Stimulated activated naive B cell treated with anti-CD40 and anti-IgM and Interleukin-4, amounts not matched to agents 10 μg/mL and 1 μg/mL and 100 μg/mL, for 72 hours (primary cell): ENCODE results near the gene WAC.

Source experiments
- ATAC-seq, 2 donors: fragments of 150-1000 bp; cut with Tn5 transposase; replicated peaks; 2 replicates each; pipeline ENCODE4 v1.10.0; 2021; ENCODE audit warnings: moderate library complexity in 1 of 2
- DNase-seq: peaks from one replicate; pipeline ENCODE4 v3.0.0; 2021
- H3K27ac Mint-ChIP-seq: one replicate; pipeline ENCODE4 v1.8.0; 2022; ENCODE audit warnings: mild to moderate bottlenecking, mixed read lengths
- H3K27me3 Mint-ChIP-seq, 2 donors: one replicate each; pipeline ENCODE4 v1.8.0; 2022; ENCODE audit warnings: mixed read lengths in 2 of 2
- H3K36me3 Mint-ChIP-seq, 2 donors: one replicate each; pipeline ENCODE4 v1.8.0; 2022; ENCODE audit warnings: mixed read lengths in 2 of 2, mild to moderate bottlenecking in 1 of 2
- H3K4me1 Mint-ChIP-seq, 2 donors: one replicate each; pipeline ENCODE4 v1.8.0; 2022; ENCODE audit warnings: mixed read lengths in 2 of 2, mild to moderate bottlenecking in 1 of 2
- H3K4me3 Mint-ChIP-seq, 2 donors: one replicate each; pipeline ENCODE4 v1.8.0; 2022; ENCODE audit warnings: mild to moderate bottlenecking in 2 of 2, mixed read lengths in 2 of 2, moderate library complexity in 1 of 2
- H3K9me3 Mint-ChIP-seq, 2 donors: one replicate each; pipeline ENCODE4 v1.8.0; 2022; ENCODE audit warnings: mixed read lengths in 2 of 2, mild to moderate bottlenecking in 1 of 2

WAC gene

GRCh38 chr10:28542728-28543127, 9.8 kb downstream of the WAC start:
- Mint-ChIP-seq H3K27me3 (no peaks in the 10 kb centered on the region), H3K36me3 (peaks cover 28 to 34% of the 10 kb centered on the region in 2 donors), H3K9me3 (no peaks in the 10 kb centered on the region), H3K4me3 (no peak overlapping the region), H3K27ac (peak overlapping the region; percentile 47), H3K4me1 (peaks cover 17 to 43% of the 10 kb centered on the region in 2 donors)
- DNase-seq (no peak), ATAC-seq (no peak)

DNA sequence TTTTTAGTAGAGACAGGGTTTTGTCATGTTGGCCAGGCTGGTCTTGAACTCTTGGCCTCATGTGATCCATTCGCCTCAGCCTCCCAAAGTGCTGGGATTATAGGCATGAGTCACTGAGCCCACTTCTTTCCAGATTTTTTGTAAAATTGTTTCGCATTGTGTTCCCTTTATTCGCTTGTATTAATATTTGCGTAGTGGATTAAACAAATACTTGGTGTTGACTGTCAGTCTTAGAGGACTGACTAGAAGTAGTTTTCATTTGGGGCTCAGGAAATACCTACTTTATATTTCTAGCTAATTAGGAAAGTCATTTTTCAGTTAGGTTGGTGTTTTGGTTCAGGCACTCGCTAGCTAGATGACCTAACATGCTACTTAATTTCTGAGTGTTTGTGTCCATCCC, 11.1 kb downstream of the WAC start:
- peaks cover 27 to 36% of the 10 kb centered on the region in 2 donors for H3K36me3 Mint-ChIP-seq

GRCh38 chr10:28545967-28546644, 13.2 kb downstream of the WAC start:
- no peaks in the 10 kb centered on the region for H3K27me3 Mint-ChIP-seq
- H3K9me3 Mint-ChIP-seq: no peaks in the 10 kb centered on the region
- peaks cover 30 to 63% of the 10 kb centered on the region in 2 donors for H3K4me1 Mint-ChIP-seq
- peak overlapping the region; percentile 52 for H3K27ac Mint-ChIP-seq
- no peak overlapping the region for H3K4me3 Mint-ChIP-seq
- ATAC-seq (peak; percentile 65 to 68), DNase-seq (no peak)
- H3K36me3 Mint-ChIP-seq: peaks cover 39 to 50% of the 10 kb centered on the region in 2 donors

More for the DNA sequence above, 11.1 kb downstream of the WAC start:
- Mint-ChIP-seq H3K4me3 (no peak overlapping the region), H3K27me3 (no peaks in the 10 kb centered on the region), H3K27ac (no peak overlapping the region), H3K9me3 (no peaks in the 10 kb centered on the region), H3K4me1 (peaks cover 19 to 48% of the 10 kb centered on the region in 2 donors)
- ATAC-seq (no peak), DNase-seq (no peak)

- Mint-ChIP-seq H3K9me3 (no peaks in the 10 kb centered on the region), H3K4me1 (peaks cover 33 to 64% of the 10 kb centered on the region in 2 donors), H3K27me3 (no peaks in the 10 kb centered on the region), H3K36me3 (peaks cover 43 to 56% of the 10 kb centered on the region in 2 donors), H3K4me3 (no peak overlapping the region), H3K27ac (no peak overlapping the region)
- no peak for ATAC-seq
- no peak for DNase-seq
These were observed 16.0 kb downstream of the WAC start for GRCh38 chr10:28548781-28549498.

DNA sequence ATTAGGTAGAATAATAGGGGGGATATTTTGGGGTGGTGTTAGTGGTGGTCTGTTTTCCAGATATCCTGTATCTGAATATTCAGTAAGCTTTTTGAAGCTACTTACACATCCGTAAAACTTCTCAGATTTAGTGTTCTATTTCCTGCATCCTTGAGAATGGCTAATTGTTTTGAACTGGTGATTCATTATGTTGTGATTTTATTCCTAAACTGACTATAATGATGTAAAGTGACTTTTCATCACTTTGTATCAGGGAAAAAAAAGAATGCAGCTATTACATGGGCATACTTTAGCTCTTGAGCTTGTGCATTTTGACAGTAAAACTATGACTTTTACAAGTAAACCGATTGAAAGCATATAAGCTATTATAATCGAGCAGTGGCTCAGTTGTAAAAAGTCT, 18.2 kb downstream of the WAC start:
- no peaks in the 10 kb centered on the region for H3K27me3 Mint-ChIP-seq
- no peak overlapping the region for H3K4me3 Mint-ChIP-seq
- no peak for DNase-seq
- no peak overlapping the region for H3K27ac Mint-ChIP-seq
- peaks cover 48 to 66% of the 10 kb centered on the region in 2 donors for H3K36me3 Mint-ChIP-seq
- H3K9me3 Mint-ChIP-seq: peaks cover 0 to 2% of the 10 kb centered on the region in 2 donors
- H3K4me1 Mint-ChIP-seq: peaks cover 40 to 65% of the 10 kb centered on the region in 2 donors
- no peak for ATAC-seq

- peaks cover 46 to 74% of the 10 kb centered on the region in 2 donors for H3K4me1 Mint-ChIP-seq
- H3K4me3 Mint-ChIP-seq: no peak overlapping the region
- H3K36me3 Mint-ChIP-seq: peaks cover 57 to 70% of the 10 kb centered on the region in 2 donors
- ATAC-seq: no peak
- no peak overlapping the region for H3K27ac Mint-ChIP-seq
- peaks cover 0 to 2% of the 10 kb centered on the region in 2 donors for H3K9me3 Mint-ChIP-seq
- H3K27me3 Mint-ChIP-seq: no peaks in the 10 kb centered on the region
- no peak for DNase-seq
These were observed 19.9 kb downstream of the WAC start for GRCh38 chr10:28552775-28553174.

- Mint-ChIP-seq H3K36me3 (peaks cover 55 to 64% of the 10 kb centered on the region in 2 donors), H3K4me1 (peaks cover 45 to 82% of the 10 kb centered on the region in 2 donors), H3K4me3 (no peak overlapping the region), H3K9me3 (peaks cover 0 to 2% of the 10 kb centered on the region in 2 donors), H3K27me3 (no peaks in the 10 kb centered on the region), H3K27ac (peak overlapping the region; percentile 31)
- DNase-seq (no peak), ATAC-seq (no peak)
These were observed 21.1 kb downstream of the WAC start for GRCh38 chr10:28554009-28554408.

GRCh38 chr10:28554952-28555351, 22.0 kb downstream of the WAC start:
- Mint-ChIP-seq H3K27me3 (no peaks in the 10 kb centered on the region), H3K9me3 (peaks cover 0 to 2% of the 10 kb centered on the region in 2 donors), H3K4me1 (peaks cover 48 to 86% of the 10 kb centered on the region in 2 donors), H3K36me3 (peaks cover 53 to 66% of the 10 kb centered on the region in 2 donors), H3K4me3 (no peak overlapping the region), H3K27ac (peak overlapping the region; percentile 68)
- no peak for DNase-seq
- no peak for ATAC-seq

GRCh38 chr10:28555358-28555757, 22.4 kb downstream of the WAC start:
- ATAC-seq (no peak), DNase-seq (no peak)
- Mint-ChIP-seq H3K27me3 (no peaks in the 10 kb centered on the region), H3K27ac (peak overlapping the region; percentile 68), H3K9me3 (peaks cover 0 to 2% of the 10 kb centered on the region in 2 donors), H3K36me3 (peaks cover 52 to 66% of the 10 kb centered on the region in 2 donors), H3K4me1 (peaks cover 47 to 86% of the 10 kb centered on the region in 2 donors), H3K4me3 (no peak overlapping the region)

DNA sequence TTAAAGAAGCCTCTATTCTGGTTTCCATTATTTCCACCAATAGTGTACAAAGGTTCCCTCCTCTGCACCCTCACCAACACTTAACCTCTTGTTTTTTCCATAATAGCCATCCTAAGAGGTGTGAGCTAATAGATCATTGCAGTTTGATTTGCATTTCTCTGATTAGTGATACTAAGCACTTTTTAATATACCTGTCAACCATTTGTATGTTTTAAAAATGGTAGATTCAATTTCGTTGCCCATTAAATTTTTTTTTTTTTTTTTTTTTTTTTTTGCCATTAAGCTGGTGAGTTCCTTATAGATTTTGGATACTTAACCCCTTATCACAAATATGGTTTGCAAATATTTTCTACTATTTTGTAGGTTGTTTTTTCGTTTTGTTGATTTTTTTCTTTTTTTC, 23.2 kb downstream of the WAC start:
- H3K9me3 Mint-ChIP-seq: peaks cover 0 to 2% of the 10 kb centered on the region in 2 donors
- peaks cover 47 to 84% of the 10 kb centered on the region in 2 donors for H3K4me1 Mint-ChIP-seq
- H3K36me3 Mint-ChIP-seq: peaks cover 57 to 68% of the 10 kb centered on the region in 2 donors
- H3K4me3 Mint-ChIP-seq: no peak overlapping the region
- DNase-seq (no peak), ATAC-seq (no peak)
- H3K27ac Mint-ChIP-seq: no peak overlapping the region
- no peaks in the 10 kb centered on the region for H3K27me3 Mint-ChIP-seq

- H3K4me3 Mint-ChIP-seq: no peak overlapping the region
- H3K27ac Mint-ChIP-seq: no peak overlapping the region
- H3K27me3 Mint-ChIP-seq: no peaks in the 10 kb centered on the region
- DNase-seq (no peak), ATAC-seq (no peak)
- H3K9me3 Mint-ChIP-seq: peaks cover 0 to 2% of the 10 kb centered on the region in 2 donors
- H3K4me1 Mint-ChIP-seq: peaks cover 35 to 70% of the 10 kb centered on the region in 2 donors
- H3K36me3 Mint-ChIP-seq: peaks cover 53 to 63% of the 10 kb centered on the region in 2 donors
These were observed 25.3 kb downstream of the WAC start for GRCh38 chr10:28558186-28558585.

GRCh38 chr10:28558923-28559508, 26.1 kb downstream of the WAC start:
- peaks cover 52 to 63% of the 10 kb centered on the region in 2 donors for H3K36me3 Mint-ChIP-seq
- peak overlapping the region in 1 of 2 donors; percentile 3 for H3K4me3 Mint-ChIP-seq
- H3K27me3 Mint-ChIP-seq: no peaks in the 10 kb centered on the region
- H3K9me3 Mint-ChIP-seq: peaks cover 0 to 2% of the 10 kb centered on the region in 2 donors
- peaks cover 36 to 74% of the 10 kb centered on the region in 2 donors for H3K4me1 Mint-ChIP-seq
- DNase-seq (no peak), ATAC-seq (no peak)
- no peak overlapping the region for H3K27ac Mint-ChIP-seq

DNA sequence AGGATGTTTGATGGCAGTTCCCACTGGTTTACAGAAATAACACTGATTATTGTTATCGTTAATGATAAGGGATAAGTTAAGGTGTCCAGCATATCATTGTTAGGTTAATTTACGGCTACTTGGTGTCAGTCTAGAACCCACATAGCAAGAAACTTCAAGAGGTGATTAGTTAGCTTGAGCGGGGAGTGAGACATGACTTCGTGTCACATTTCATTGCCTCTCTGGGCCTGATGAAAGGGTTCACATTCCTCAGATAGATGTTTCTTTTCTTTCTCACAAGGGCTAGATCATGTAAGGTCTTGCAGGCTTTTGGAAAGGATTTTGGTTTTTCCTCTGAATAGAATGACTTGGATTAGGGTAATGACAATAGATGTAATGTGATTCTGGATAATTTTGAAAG, 26.7 kb downstream of the WAC start:
- Mint-ChIP-seq H3K27me3 (no peaks in the 10 kb centered on the region), H3K36me3 (peaks cover 52 to 61% of the 10 kb centered on the region in 2 donors), H3K4me3 (no peak overlapping the region), H3K9me3 (peaks cover 0 to 2% of the 10 kb centered on the region in 2 donors), H3K4me1 (peaks cover 37 to 74% of the 10 kb centered on the region in 2 donors), H3K27ac (no peak overlapping the region)
- ATAC-seq: no peak
- no peak for DNase-seq

GRCh38 chr10:28560617-28561016, 27.7 kb downstream of the WAC start:
- Mint-ChIP-seq H3K9me3 (no peaks in the 10 kb centered on the region), H3K4me1 (peaks cover 34 to 74% of the 10 kb centered on the region in 2 donors), H3K27ac (peak overlapping the region; percentile 1), H3K36me3 (peaks cover 42 to 51% of the 10 kb centered on the region in 2 donors), H3K27me3 (no peaks in the 10 kb centered on the region), H3K4me3 (no peak overlapping the region)
- ATAC-seq: no peak
- DNase-seq: no peak
